Urinary bladder (tissue), 4 donors: ENCODE data around the gene PRPS1L1. TPM values are rescaled to one million over a fixed set of nuclear protein-coding genes. Genes with fewer than 3 reads are reported as not detected.

Source experiments
- DNase-seq: peaks from one replicate; pipeline ENCODE4 v3.0.0-alpha.2; 2015; ENCODE audit errors: extremely low spot score
- H3K27ac ChIP-seq: one replicate; pipeline ENCODE4 v1.5.1; 2013; ENCODE audit warnings: low read depth, mild to moderate bottlenecking, moderate library complexity
- H3K36me3 ChIP-seq: one replicate; pipeline ENCODE4 v1.6.1; 2013; ENCODE audit warnings: mild to moderate bottlenecking, moderate library complexity; ENCODE audit not compliant: insufficient read depth
- H3K4me1 ChIP-seq: one replicate; pipeline ENCODE4 v1.6.1; 2013; ENCODE audit warnings: mild to moderate bottlenecking, moderate library complexity; ENCODE audit not compliant: insufficient read depth
- H3K4me3 ChIP-seq: one replicate; pipeline ENCODE4 v1.5.1; 2013; ENCODE audit warnings: low read depth, low read length
- WGBS: extraction: QIAGEN DNeasy Blood & Tissue Kit; methylation state at CpG from one replicate; pipeline ENCODE4 v1.1.7; 2013; 5-methylcytosine and 5-hydroxymethylcytosine counted together
- polyA plus RNA-seq: library from polyadenylated mRNA; stranded (reverse); fragments of 200-250 nt; gene quantifications from one replicate; pipeline ENCODE4 v1.2.3, GENCODE V29; 2013
- total RNA-seq: library from RNA; depleted of rRNA; stranded (reverse); fragments of >200 nt; gene quantifications from one replicate; pipeline ENCODE4 v1.2.3, GENCODE V29; 2014
- donor health status: healthy with polysubstance abuse.
- donor health status: healthy.

The PRPS1L1 gene
- total RNA-seq (not detected), polyA plus RNA-seq (not detected)

- 98% methylated on average over 17 of the region's 17 CpGs for whole genome bisulfite sequencing
- Histone ChIP-seq H3K36me3 (no peaks in the 10 kb centered on the region), H3K4me3 (no peak within 1 kb of the TSS), H3K27ac (no peak within 1 kb of the TSS), H3K4me1 (no peaks in the 10 kb centered on the region)
- DNase-seq: no peak
Measured at GRCh38 chr7:18027628-18028027, at the start of gene PRPS1L1. PRPS1L1 (minus strand) TSS chr7:18027846.

GRCh38 chr7:18076461-18076860 lies 48.8 kb upstream of the PRPS1L1 start:
- Histone ChIP-seq H3K4me1 (no peaks in the 10 kb centered on the region), H3K4me3 (no peak overlapping the region), H3K36me3 (no peaks in the 10 kb centered on the region), H3K27ac (no peak overlapping the region)
- no peak for DNase-seq
- WGBS: 78% methylated on average over 1 of the region's 1 CpG

- H3K4me1 ChIP-seq: no peaks in the 10 kb centered on the region
- no peak overlapping the region for H3K27ac ChIP-seq
- H3K36me3 ChIP-seq: no peaks in the 10 kb centered on the region
- WGBS: 94% methylated on average over 3 of the region's 3 CpGs
- no peak overlapping the region for H3K4me3 ChIP-seq
- DNase-seq: no peak
Measured at GRCh38 chr7:18068745-18069144, 41.1 kb upstream of the PRPS1L1 start.

- Histone ChIP-seq H3K36me3 (no peaks in the 10 kb centered on the region), H3K27ac (no peak overlapping the region), H3K4me1 (no peaks in the 10 kb centered on the region), H3K4me3 (no peak overlapping the region)
- 97% methylated on average over 6 of the region's 6 CpGs for WGBS
- DNase-seq: no peak
Measured at GRCh38 chr7:18064242-18064838, 36.7 kb upstream of the PRPS1L1 start.

- H3K27ac ChIP-seq: no peak overlapping the region
- H3K4me3 ChIP-seq: no peak overlapping the region
- no peaks in the 10 kb centered on the region for H3K36me3 ChIP-seq
- H3K4me1 ChIP-seq: no peaks in the 10 kb centered on the region
- WGBS: 85% methylated on average over 5 of the region's 5 CpGs
- DNase-seq: no peak
Measured at GRCh38 chr7:18063149-18063901, 35.7 kb upstream of the PRPS1L1 start.

GRCh38 chr7:18059171-18059570 lies 31.5 kb upstream of the PRPS1L1 start:
- DNase-seq: no peak
- 79% methylated on average over 4 of the region's 4 CpGs for WGBS
- H3K27ac ChIP-seq: no peak overlapping the region
- no peaks in the 10 kb centered on the region for H3K4me1 ChIP-seq
- H3K36me3 ChIP-seq: no peaks in the 10 kb centered on the region
- H3K4me3 ChIP-seq: no peak overlapping the region

GRCh38 chr7:18053941-18054340 lies 26.3 kb upstream of the PRPS1L1 start:
- Histone ChIP-seq H3K36me3 (no peaks in the 10 kb centered on the region), H3K4me1 (no peaks in the 10 kb centered on the region), H3K4me3 (no peak overlapping the region), H3K27ac (no peak overlapping the region)
- 71% methylated on average over 2 of the region's 2 CpGs for WGBS
- no peak for DNase-seq

GRCh38 chr7:18053177-18053928 lies 25.7 kb upstream of the PRPS1L1 start:
- Histone ChIP-seq H3K36me3 (no peaks in the 10 kb centered on the region), H3K4me3 (no peak overlapping the region), H3K27ac (no peak overlapping the region), H3K4me1 (no peaks in the 10 kb centered on the region)
- 51% methylated on average over 2 of the region's 2 CpGs for WGBS
- no peak for DNase-seq

GRCh38 chr7:18049262-18049661 lies 21.6 kb upstream of the PRPS1L1 start:
- Histone ChIP-seq H3K27ac (no peak overlapping the region), H3K4me3 (no peak overlapping the region), H3K36me3 (no peaks in the 10 kb centered on the region), H3K4me1 (no peaks in the 10 kb centered on the region)
- 90% methylated on average over 4 of the region's 4 CpGs for WGBS
- DNase-seq: no peak

- 61% methylated on average over 1 of the region's 1 CpG for WGBS
- Histone ChIP-seq H3K4me3 (no peak overlapping the region), H3K4me1 (no peaks in the 10 kb centered on the region), H3K36me3 (no peaks in the 10 kb centered on the region), H3K27ac (no peak overlapping the region)
- DNase-seq: no peak
Measured at GRCh38 chr7:18046601-18047000, 19.0 kb upstream of the PRPS1L1 start.

GRCh38 chr7:18045171-18045570 lies 17.5 kb upstream of the PRPS1L1 start:
- WGBS: 83% methylated on average over 3 of the region's 3 CpGs
- no peaks in the 10 kb centered on the region for H3K36me3 ChIP-seq

GRCh38 chr7:18041191-18041590 lies 13.5 kb upstream of the PRPS1L1 start:
- Histone ChIP-seq H3K4me3 (no peak overlapping the region), H3K4me1 (no peaks in the 10 kb centered on the region), H3K27ac (no peak overlapping the region), H3K36me3 (no peaks in the 10 kb centered on the region)
- DNase-seq: no peak

More at GRCh38 chr7:18045171-18045570, 17.5 kb upstream of the PRPS1L1 start:
- DNase-seq: no peak
- Histone ChIP-seq H3K4me3 (no peak overlapping the region), H3K27ac (no peak overlapping the region), H3K4me1 (no peaks in the 10 kb centered on the region)

- no peak overlapping the region for H3K27ac ChIP-seq
- 62% methylated on average over 5 of the region's 5 CpGs for WGBS
- no peak overlapping the region for H3K4me3 ChIP-seq
- DNase-seq: no peak
- H3K36me3 ChIP-seq: no peaks in the 10 kb centered on the region
- no peaks in the 10 kb centered on the region for H3K4me1 ChIP-seq
Measured at GRCh38 chr7:18040196-18040595, 12.6 kb upstream of the PRPS1L1 start.

- Histone ChIP-seq H3K4me1 (no peaks in the 10 kb centered on the region), H3K36me3 (no peaks in the 10 kb centered on the region), H3K27ac (no peak overlapping the region), H3K4me3 (no peak overlapping the region)
- DNase-seq: no peak
Measured at GRCh38 chr7:18038382-18038781, 10.7 kb upstream of the PRPS1L1 start.
